NCI-H2171 (cell line): ENCODE data around the gene FXR1.
A peak's percentile ranks its signal among the peaks of the same experiment; 100 is the strongest.
"Not testable (repeated sequence)": the region's sequence is repeated elsewhere in the genome, so short reads cannot be mapped to it uniquely, and the experiment has no call there.

Source experiments
- DNase-seq: peaks from one replicate; lab custom pipeline; 2025; lab: John Stamatoyannopoulos, UW

FXR1 gene

GRCh38 chr3:180912304-180913296 is at the start of gene FXR1:
FXR1 (plus strand) TSS chr3:180912670; CDS start chr3:180912686, 16 bp downstream.
- DNase-seq, result peak; percentile 87

- DNase-seq, result no peak
Observed at GRCh38 chr3:180870008-180870699, 42.3 kb upstream of the FXR1 start.

GRCh38 chr3:180871901-180872300 is 40.6 kb upstream of the FXR1 start:
- no peak for DNase-seq

GRCh38 chr3:180872430-180872829 is 40.0 kb upstream of the FXR1 start:
- not testable (repeated sequence) for DNase-seq

GRCh38 chr3:180875124-180875698 is 37.3 kb upstream of the FXR1 start:
- no peak for DNase-seq

- no peak for DNase-seq
Observed at GRCh38 chr3:180881065-180881801, 31.2 kb upstream of the FXR1 start.

- DNase-seq, result no peak
Observed at GRCh38 chr3:180882115-180882514, 30.4 kb upstream of the FXR1 start.

- DNase-seq, result no peak
Observed at GRCh38 chr3:180888992-180889560, 23.4 kb upstream of the FXR1 start.

GRCh38 chr3:180898572-180898971 is 13.9 kb upstream of the FXR1 start:
- no peak for DNase-seq

GRCh38 chr3:180909369-180910127 is 2.9 kb upstream of the FXR1 start:
- DNase-seq, result no peak

- no peak for DNase-seq
Observed at GRCh38 chr3:180910823-180911222, 1.6 kb upstream of the FXR1 start.

- DNase-seq, result no peak
Observed at GRCh38 chr3:180911876-180912303, 580 bp upstream of the FXR1 start.

GRCh38 chr3:180913581-180914404 is 1.3 kb downstream of the FXR1 start:
- no peak for DNase-seq

GRCh38 chr3:180918542-180918941 is 6.1 kb downstream of the FXR1 start:
- no peak for DNase-seq

GRCh38 chr3:180922242-180922641 is 9.8 kb downstream of the FXR1 start:
- no peak for DNase-seq

GRCh38 chr3:180923561-180923960 is 11.1 kb downstream of the FXR1 start:
- no peak for DNase-seq

- no peak for DNase-seq
Observed at GRCh38 chr3:180926526-180926925, 14.1 kb downstream of the FXR1 start.

- no peak for DNase-seq
Observed at GRCh38 chr3:180929376-180929775, 16.9 kb downstream of the FXR1 start.

- no peak for DNase-seq
Observed at GRCh38 chr3:180930526-180930925, 18.1 kb downstream of the FXR1 start.

- no peak for DNase-seq
Observed at GRCh38 chr3:180932819-180933218, 20.3 kb downstream of the FXR1 start.
